Ureter (tissue), 1 donor: ENCODE results near the gene RPGR. TPM values are rescaled to one million over a fixed set of nuclear protein-coding genes. Genes with fewer than 3 reads are reported as not detected.

Experiments
- DNase-seq: peaks from one replicate; pipeline ENCODE4 v3.0.0-alpha.2; 2020; ENCODE audit warnings: low spot score
- total RNA-seq: library from RNA; stranded (reverse); gene quantifications from one replicate; pipeline ENCODE4 v1.2.4, GENCODE V29; 2023
- donor health status: DM: yes; HTN: yes; CAD: no.

Gene RPGR
- total RNA-seq, 1 donor from 2014 or later, result 31.4 TPM

DNA sequence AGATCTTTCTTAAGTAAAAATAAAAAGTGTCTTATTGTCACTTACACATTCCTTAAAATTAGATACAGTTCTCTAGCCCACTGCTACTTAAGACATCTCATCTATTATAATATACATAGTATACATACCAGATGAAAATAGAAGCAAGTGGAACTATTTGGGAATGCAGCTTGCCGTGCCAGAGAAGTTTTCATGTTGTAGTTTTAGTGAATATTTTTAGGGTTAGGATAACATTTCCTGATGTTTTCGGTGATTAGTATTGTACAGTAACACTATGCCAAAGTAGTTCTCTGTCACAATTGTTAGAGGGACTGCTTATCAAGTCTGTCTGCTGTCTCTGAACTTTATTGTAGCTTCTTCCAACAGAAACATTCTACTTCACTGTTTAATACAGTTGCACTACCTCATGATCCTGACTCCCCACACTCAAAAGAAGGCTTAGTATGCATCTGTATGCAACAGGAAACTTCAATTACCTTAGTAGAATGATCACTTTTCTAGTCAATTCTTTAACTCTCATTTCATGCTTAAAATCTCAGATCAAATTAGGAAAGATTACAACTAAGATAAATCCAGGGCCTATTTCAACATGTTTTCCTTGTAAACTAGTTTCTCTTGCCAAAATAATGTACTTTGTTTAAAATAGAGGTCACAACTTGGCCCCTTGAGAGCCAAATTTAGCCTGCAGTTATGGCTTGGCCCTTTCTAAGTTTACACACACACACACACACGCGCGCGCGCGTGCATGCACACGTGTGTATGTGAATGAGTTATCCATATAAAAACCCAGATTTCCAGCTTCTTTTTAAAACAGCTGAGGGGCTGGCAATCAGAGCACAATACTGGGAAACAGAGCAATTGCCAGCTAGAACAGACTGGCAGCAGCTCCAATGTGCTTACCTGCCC, 64.3 kb downstream of the RPGR start:
- no peak for DNase-seq

GRCh38 chrX:38260231-38260630, 67.1 kb downstream of the RPGR start:
- DNase-seq, result no peak

DNA sequence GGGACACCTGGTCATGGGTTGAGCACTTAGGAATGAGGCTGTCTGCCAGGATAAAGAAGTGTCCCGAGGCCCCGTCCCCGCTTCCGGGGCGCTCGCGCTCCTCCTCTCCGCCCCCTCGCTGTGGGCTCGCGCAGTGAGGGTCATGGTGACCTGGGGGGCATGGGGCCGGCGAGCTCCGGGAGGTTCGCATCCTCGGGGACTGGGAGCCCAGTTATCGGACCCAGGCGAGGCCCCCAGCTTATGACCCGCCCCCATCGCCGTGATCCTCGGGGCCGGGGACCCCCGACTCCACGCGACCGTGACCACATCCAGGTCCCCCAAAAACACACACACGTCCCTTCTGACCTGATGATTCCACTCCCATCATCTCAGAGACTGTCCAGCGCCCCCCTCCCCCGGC, 71.3 kb downstream of the RPGR start:
- no peak for DNase-seq

GRCh38 chrX:38249965-38250364, 77.3 kb downstream of the RPGR start:
- no peak for DNase-seq

DNA sequence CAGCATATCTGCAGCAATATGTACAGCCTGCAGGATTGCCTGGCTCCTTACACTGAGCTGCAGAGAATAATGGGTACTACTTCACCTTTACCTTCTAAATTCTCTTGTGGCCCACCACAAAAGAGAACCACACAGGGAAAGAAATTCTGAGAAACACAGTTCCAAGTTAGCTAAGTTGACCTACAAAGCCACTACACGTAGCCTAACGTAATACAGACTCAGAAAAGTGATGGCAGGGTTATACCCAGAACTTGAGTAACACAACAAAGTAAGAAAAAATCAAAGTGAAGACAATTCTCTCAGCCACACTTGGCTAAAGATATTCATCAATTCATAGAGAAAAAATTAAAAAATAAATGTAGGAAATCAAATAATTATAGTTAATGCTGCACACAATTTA, 80.3 kb downstream of the RPGR start:
- no peak for DNase-seq

DNA sequence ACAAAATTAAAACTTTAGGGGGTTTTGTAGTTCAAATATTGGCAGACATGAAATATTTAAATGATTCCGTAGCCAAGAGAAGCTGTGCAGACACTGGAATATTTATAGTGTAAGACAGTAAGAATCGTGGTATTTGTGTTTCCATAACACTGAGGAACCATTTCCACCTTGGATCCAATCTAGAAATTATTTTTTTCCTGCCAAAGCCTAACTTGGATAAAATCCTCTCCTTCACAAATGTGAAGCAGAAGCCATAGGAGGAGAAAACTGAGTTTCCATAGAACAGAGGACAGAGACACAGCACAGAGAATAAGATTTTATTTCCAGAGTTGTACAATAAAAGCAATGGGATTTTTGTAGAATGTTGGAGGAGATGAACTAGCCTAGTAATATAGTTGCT, 86.8 kb downstream of the RPGR start:
- no peak for DNase-seq

GRCh38 chrX:38236901-38237615, 90.3 kb downstream of the RPGR start:
- DNase-seq, result no peak

- DNase-seq, result no peak
Measured at GRCh38 chrX:38233891-38234667, 93.2 kb downstream of the RPGR start.

DNA sequence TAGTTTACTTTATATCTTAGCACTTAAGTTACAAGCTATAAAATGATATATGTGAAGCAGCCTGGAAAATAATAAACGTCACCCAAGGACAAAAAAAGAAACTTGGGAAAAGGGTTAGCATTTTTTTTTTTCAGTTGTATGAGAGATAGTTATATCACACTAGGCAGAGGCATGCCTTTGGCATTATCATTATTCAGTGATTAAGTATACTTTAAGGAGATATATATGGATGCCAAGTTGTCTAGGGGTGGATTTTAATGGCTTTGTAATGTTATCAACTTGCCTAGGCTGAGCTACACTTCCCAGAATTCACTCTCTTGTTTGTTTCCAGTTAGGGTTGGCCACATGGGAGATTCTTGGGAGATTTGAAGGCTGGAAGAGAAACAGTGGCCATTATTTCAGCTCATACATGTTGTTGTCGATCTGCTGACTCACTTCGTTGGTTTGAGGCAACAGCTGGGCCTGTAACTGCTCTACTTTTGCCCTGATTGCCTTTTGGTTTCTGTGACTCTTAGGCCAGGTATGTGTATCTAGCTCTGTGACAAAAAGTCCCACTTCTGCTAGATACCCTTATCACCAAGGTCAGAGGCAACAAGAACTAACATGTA, 95.1 kb downstream of the RPGR start:
- no peak for DNase-seq

DNA sequence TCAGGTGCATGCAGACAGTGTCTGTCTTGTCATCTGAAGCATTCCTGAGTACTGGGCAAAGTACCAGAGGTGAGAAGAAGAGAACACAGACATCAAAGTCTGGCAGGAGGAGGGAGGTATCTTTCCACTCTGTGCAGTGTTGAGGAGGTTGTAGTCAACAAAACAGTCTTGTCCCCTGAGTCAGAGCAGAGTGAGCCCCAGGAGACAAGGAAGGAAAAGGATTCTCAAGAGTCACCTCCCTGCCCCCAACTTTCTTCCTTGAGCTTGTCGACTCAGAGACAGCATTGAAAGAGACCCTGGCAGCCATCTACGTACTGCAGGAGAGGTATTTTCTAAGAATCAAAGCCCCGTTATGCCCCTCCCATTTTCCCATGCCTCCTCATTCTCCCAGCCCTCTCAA, 102.2 kb downstream of the RPGR start:
- no peak for DNase-seq

DNA sequence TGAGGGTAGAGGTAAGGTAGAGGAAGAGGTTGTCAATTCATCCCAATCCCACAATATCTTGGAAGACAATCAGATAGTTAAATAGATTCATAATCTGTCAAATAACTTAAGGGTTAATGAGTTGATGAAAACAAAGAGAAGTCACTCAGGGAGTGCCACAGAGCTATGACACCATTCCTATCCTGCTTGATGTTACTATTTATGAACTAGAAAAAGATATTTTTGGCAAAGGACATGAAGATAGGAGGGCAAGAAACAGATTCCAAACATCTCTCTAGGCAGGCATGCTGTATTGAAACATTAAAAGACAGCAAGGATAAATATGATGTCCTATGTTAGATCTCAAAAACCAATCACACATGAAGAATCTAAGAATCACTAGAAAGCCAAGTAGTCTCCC, 103.1 kb downstream of the RPGR start:
- no peak for DNase-seq

GRCh38 chrX:38221391-38221929, 105.8 kb downstream of the RPGR start:
- DNase-seq, result no peak

GRCh38 chrX:38220415-38221390, 106.6 kb downstream of the RPGR start, which contains the start of gene SRPX:
Gene SRPX, minus strand, starts transcription at chrX:38220871. Its CDS starts 79 bp downstream, at chrX:38220792.
- no peak for DNase-seq

- DNase-seq, result no peak
Measured at GRCh38 chrX:38220024-38220414, 107.3 kb downstream of the RPGR start.

Other genes starting within 250 kb of the RPGR start
- 46.1 TPM for gene SRPX, start 106.6 kb downstream of the RPGR start, total RNA-seq
- not detected for gene OTC, start 25.1 kb upstream of the RPGR start, total RNA-seq
- gene TSPAN7, start 234.0 kb upstream of the RPGR start, total RNA-seq, result 47.0 TPM